NK-92 (cell line): ENCODE data around the gene PLD1.
"Not testable (repeated sequence)": the region's sequence is repeated elsewhere in the genome, so short reads cannot be mapped to it uniquely, and the experiment has no call there.

Experiments
- DNase-seq: peaks from one replicate; lab custom pipeline; 2025; ENCODE audit not compliant: unreplicated experiment; lab: John Stamatoyannopoulos, UW

Gene PLD1

GRCh38 chr3:171809861-171810628, at the start of gene PLD1:
Gene PLD1 (minus strand): TSS chr3:171810483. CDS start chr3:171738051, 72,432 bp downstream.
- DNase-seq: no peak

- not testable (repeated sequence) for DNase-seq
These were observed 48.5 kb upstream of the PLD1 start for GRCh38 chr3:171858770-171859169.

- no peak for DNase-seq
These were observed 44.5 kb upstream of the PLD1 start for GRCh38 chr3:171854649-171855305.

GRCh38 chr3:171851660-171852058, 41.4 kb upstream of the PLD1 start:
- DNase-seq: no peak

DNA sequence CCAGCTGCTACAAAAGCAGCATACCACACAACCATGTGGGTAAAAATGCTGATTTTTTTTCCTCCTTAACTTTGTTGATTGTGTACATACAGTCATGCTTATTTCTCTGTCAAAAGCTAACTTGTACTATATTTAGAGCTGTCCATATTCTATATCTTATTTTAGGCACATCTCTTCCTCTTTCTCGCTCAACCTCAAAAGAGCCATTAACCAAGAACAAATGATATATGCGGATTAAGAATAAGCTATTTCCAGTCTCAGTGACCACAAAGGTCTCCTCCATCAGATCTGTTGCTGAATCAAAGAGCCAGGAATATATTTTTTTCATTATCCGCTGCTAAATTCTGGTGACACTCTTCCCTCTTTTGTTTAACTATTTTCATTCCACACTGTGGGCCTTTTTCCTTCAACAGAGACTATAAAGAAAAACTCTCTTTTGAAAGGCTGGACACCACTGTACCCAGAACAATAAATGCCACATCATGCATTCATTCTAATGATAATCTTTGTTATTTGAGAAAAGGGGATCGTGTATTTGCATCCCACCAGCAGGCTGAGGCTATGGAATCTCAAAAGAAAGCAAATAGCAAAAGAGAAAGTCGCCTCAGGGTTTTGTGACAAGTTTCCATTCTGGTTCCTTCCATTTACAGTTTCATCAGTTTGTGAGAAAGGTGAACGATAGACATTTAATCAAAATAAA, 40.8 kb upstream of the PLD1 start:
- DNase-seq: no peak

DNA sequence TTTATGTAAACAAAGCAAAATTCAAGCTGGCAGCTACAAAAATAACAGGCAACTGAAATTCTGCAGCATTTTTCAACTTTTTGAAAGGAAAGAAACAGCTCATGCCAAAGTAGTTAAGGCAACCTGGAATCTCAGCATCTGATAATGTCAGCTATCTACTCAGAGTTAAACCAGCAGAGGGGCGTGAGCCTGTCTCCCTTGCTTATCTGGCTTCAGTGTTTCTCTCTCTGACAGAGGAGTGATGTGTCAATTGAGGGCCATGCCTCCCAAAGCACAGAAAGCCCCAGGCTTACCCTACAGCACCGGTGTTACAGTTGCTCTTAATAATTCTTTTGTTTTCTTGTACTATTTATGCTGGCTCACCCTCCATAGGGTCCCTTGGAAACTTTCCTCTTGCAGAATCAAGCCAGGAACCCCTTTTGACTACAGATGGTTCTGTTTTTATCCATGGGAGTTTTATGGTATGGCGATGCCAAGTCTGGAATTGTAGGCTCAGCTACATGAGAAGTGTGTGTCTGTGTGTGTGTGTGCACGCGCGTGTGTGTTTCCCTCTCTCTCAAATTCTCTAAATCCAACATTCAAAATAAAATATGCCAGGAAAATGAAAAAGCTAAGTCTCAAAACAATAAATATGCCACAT, 40.2 kb upstream of the PLD1 start:
- no peak for DNase-seq

GRCh38 chr3:171849617-171850319, 39.5 kb upstream of the PLD1 start:
- no peak for DNase-seq

- no peak for DNase-seq
These were observed 37.4 kb upstream of the PLD1 start for GRCh38 chr3:171847595-171848259.

DNA sequence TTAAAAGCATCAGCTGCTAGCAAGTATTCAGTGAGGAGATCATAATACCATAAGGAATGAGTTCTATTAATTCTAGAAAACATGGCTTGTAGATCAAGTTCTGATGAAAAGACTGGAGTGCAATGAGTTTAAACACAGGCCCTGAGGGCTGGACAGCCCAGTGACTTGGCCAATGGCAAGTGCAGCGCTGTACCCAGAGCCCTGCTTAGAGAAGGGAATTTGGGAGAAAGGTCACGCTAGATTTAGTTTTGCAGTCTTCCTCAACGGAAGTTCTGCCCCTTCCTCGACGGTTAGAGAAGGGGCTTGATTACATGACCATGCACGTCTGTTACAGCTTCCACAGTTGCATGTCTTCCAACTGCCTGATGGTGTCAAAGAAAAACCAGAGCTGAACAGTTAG, 36.9 kb upstream of the PLD1 start:
- DNase-seq: no peak

DNA sequence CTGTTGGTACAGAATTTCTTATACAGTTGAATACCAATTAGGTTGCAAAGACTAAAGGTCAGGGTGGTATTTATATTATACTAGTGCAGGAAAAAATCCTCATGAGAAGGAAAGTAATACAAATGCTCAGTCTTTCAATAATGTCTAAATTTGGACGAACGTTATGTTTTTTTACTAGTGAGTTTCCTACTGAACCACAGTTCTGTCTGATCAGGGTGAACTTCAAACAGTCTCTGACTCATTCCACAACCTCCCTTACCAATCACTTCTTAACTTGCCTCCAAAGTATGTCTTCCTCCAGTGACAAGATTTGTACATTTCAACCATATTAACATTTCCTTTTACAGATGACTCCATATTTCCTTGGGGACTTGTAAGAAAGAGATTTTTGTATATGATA, 36.3 kb upstream of the PLD1 start:
- no peak for DNase-seq

GRCh38 chr3:171845481-171846284, 35.4 kb upstream of the PLD1 start:
- no peak for DNase-seq

GRCh38 chr3:171844873-171845272, 34.6 kb upstream of the PLD1 start:
- no peak for DNase-seq

- DNase-seq: no peak
These were observed 32.7 kb upstream of the PLD1 start, which contains the start of gene TMEM212 for GRCh38 chr3:171842864-171843518. Gene TMEM212 (plus strand): TSS chr3:171843349. CDS start chr3:171843384, 35 bp downstream.

GRCh38 chr3:171841620-171842000, 31.3 kb upstream of the PLD1 start:
- DNase-seq: no peak

GRCh38 chr3:171840811-171841619, 30.7 kb upstream of the PLD1 start:
- no peak for DNase-seq

DNA sequence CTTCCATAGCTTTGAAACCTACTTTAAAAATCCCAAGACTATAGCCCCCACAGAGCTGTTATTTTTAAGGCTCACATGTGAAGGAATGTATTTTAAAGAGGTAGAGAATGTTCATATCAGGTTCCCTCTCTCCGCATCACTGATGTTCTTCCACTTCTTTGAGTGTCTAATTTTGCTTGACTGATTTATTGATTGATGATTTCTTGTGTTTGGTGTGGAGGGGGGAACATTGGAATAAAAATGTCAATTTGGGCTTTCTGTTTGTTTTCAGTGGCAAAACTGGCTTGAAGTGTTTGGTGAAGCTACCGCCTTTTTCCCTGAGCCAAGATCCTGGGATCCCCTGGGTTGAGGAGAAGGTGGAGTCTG, 30.1 kb upstream of the PLD1 start:
- no peak for DNase-seq

DNA sequence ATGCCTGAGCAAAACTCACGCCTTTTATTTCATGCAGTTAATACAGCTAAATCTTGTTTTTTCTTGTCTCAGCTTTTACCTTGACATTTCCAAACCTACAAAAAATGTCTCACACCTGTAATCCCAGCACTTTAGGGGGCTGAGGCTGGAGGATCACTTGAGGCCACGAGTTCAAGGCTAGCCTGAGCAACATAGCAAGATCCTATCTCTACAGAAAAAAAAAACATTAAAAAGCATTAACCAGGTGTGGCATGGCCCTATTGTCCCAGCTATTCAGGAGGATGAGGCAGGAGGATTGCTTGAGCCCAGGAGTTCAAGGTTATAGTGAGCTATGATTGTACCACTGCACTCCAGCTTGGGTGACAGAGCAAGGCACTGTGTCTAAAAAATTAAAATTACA, 29.0 kb upstream of the PLD1 start:
- DNase-seq: no peak

- DNase-seq: no peak
These were observed 28.0 kb upstream of the PLD1 start for GRCh38 chr3:171838218-171838720.
